PC-9 (cell line): Measurements from ENCODE around the gene CDIP1. TPM values are rescaled to one million over a fixed set of nuclear protein-coding genes. Genes with fewer than 3 reads are reported as not detected.

Source experiments
- BruUV-seq: library from RNA; stranded (reverse); fragments of 400-500 nt; replicated peaks from 2 replicates; lab custom pipeline; 2021; lab: Mats Ljungman, UMichigan
- CTCF ChIA-PET: fragments of 300-600 bp; sonication (Branson Sonifier 250); formaldehyde crosslinking; loops from one replicate; lab custom pipeline; 2022; ENCODE audit warnings: antibody characterized with exemption; lab: Charles Lee
- POLR2A ChIA-PET: fragments of 300-600 bp; sonication (Branson Sonifier 250); formaldehyde crosslinking; loops from one replicate; lab custom pipeline; 2022; ENCODE audit warnings: antibody characterized with exemption; ENCODE audit not compliant: unreplicated experiment; lab: Charles Lee
- DNase-seq, 2 experiments: peaks; one replicate each; pipeline versions ENCODE4 v3.0.0 to v3.0.0-alpha.2; 2015 to 2022; ENCODE audit warnings: mixed read lengths in 1 of 2
- H2AFZ ChIP-seq: fragments of 200-600 bp; sonication (generic); 2 replicates; pipeline ENCODE4 v1.8.1; 2017; ENCODE audit warnings: antibody characterized with exemption
- H3F3A ChIP-seq: fragments of 200-600 bp; sonication (generic); 2 replicates; pipeline ENCODE4 v1.8.1; 2017; ENCODE audit warnings: antibody characterized with exemption, mild to moderate bottlenecking, low read depth; ENCODE audit not compliant: insufficient read depth
- H3K27ac ChIP-seq: fragments of 200-600 bp; sonication (generic); 2 replicates; pipeline ENCODE4 v1.6.1; 2016; ENCODE audit warnings: mixed run types
- H3K27me3 ChIP-seq: fragments of 200-600 bp; sonication (generic); 2 replicates; pipeline ENCODE4 v1.6.1; 2016; ENCODE audit warnings: low read depth, mixed run types; ENCODE audit not compliant: insufficient read depth
- H3K36me3 ChIP-seq: fragments of 200-600 bp; sonication (generic); 2 replicates; pipeline ENCODE4 v1.6.1; 2016; ENCODE audit warnings: low read depth, mixed run types
- H3K4me1 ChIP-seq: fragments of 200-600 bp; sonication (generic); replicated peaks from 2 replicates; pipeline ENCODE4 v1.6.1; 2016; ENCODE audit warnings: mixed run types; ENCODE audit not compliant: insufficient read depth
- H3K4me2 ChIP-seq: fragments of 200-600 bp; sonication (generic); 2 replicates; pipeline ENCODE4 v1.6.1; 2017; ENCODE audit warnings: mixed run types
- H3K4me3 ChIP-seq: fragments of 200-600 bp; sonication (generic); 2 replicates; pipeline ENCODE4 v1.6.1; 2016; ENCODE audit warnings: mixed run types
- H3K79me2 ChIP-seq: fragments of 200-600 bp; sonication (generic); 2 replicates; pipeline ENCODE4 v1.6.1; 2017; ENCODE audit warnings: low read depth, mixed run types
- H3K9me2 ChIP-seq: fragments of 200-600 bp; sonication (generic); 2 replicates; pipeline ENCODE4 v1.8.1; 2017; ENCODE audit warnings: mild to moderate bottlenecking; ENCODE audit not compliant: insufficient read depth
- H3K9me3 ChIP-seq: fragments of 200-600 bp; sonication (generic); 2 replicates; pipeline ENCODE4 v1.8.1; 2016; ENCODE audit warnings: low read depth; ENCODE audit not compliant: insufficient read depth
- H4K20me1 ChIP-seq: fragments of 200-600 bp; sonication (generic); 2 replicates; pipeline ENCODE4 v1.8.1; 2017; ENCODE audit not compliant: insufficient read depth
- EZH2 ChIP-seq: fragments of 200-600 bp; sonication (generic); IDR thresholded peaks from 2 replicates; pipeline ENCODE4 v1.8.0; 2017; ENCODE audit warnings: antibody characterized with exemption, low read depth
- intact Hi-C: fragments of 100-400 bp; cut with micrococcal nuclease; formaldehyde crosslinking; loops from one replicate; pipeline ENCODE4 v1.10.0; 2022; ENCODE audit not compliant: unreplicated experiment
- total RNA-seq: library from RNA; stranded (reverse); gene quantifications from 2 replicates; pipeline ENCODE4 v1.2.3, GENCODE V29; 2021
- TF ChIP-seq, protein P1 (sequence below): fragments of 200-600 bp; sonication (generic); conservative IDR thresholded peaks from 2 replicates; pipeline ENCODE4 v1.6.1; 2017; ENCODE audit warnings: mixed run types, antibody characterized with exemption, mild to moderate bottlenecking, moderate library complexity

The CDIP1 gene
- total RNA-seq, 1 experiment from 2014 or later, result 10.7 TPM

GRCh38 chr16:4498546-4499195 is 39.9 kb downstream of the CDIP1 start:
- ChIA-PET POLR2A (interaction anchor here (0.7 to 0.9 kb wide), 2 partner anchors 22 to 95 kb away, joined by 3 to 9 read pairs; partner anchors contain the start of gene HMOX2), CTCF (interaction anchor here (0.5 to 0.9 kb wide), 3 partner anchors 20 to 599 kb away, joined by 3 to 13 read pairs (median 6); no protein-coding TSS in a partner anchor)
- Histone ChIP-seq H3K36me3 (no peaks in the 10 kb centered on the region), H2AFZ (no peak overlapping the region), H3F3A (peaks cover 52% of the 10 kb centered on the region), H3K79me2 (peaks cover 35% of the 10 kb centered on the region), H3K4me2 (peak overlapping the region; percentile 41), H4K20me1 (peaks cover 10% of the 10 kb centered on the region; the same call in 1 of the 2 replicates), H3K4me1 (peaks cover 69% of the 10 kb centered on the region), H3K27ac (peak overlapping the region; percentile 64), H3K4me3 (no peak overlapping the region), H3K9me2 (no peaks in the 10 kb centered on the region), H3K9me3 (no peaks in the 10 kb centered on the region), H3K27me3 (no peaks in the 10 kb centered on the region)
- intact Hi-C loops, result no loop called here
- peak; percentile 59 to 82 for DNase-seq
- no peak for TF ChIP-seq EZH2
- TF ChIP-seq, protein P1, sequence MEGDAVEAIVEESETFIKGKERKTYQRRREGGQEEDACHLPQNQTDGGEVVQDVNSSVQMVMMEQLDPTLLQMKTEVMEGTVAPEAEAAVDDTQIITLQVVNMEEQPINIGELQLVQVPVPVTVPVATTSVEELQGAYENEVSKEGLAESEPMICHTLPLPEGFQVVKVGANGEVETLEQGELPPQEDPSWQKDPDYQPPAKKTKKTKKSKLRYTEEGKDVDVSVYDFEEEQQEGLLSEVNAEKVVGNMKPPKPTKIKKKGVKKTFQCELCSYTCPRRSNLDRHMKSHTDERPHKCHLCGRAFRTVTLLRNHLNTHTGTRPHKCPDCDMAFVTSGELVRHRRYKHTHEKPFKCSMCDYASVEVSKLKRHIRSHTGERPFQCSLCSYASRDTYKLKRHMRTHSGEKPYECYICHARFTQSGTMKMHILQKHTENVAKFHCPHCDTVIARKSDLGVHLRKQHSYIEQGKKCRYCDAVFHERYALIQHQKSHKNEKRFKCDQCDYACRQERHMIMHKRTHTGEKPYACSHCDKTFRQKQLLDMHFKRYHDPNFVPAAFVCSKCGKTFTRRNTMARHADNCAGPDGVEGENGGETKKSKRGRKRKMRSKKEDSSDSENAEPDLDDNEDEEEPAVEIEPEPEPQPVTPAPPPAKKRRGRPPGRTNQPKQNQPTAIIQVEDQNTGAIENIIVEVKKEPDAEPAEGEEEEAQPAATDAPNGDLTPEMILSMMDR, result no peak
- BruUV-seq, result no TSS peak

- no peak for TF ChIP-seq EZH2
- TF ChIP-seq, protein P1, result no peak
- Histone ChIP-seq H3K4me2 (peak overlapping the region; percentile 29), H3K36me3 (no peaks in the 10 kb centered on the region), H4K20me1 (peaks cover 10% of the 10 kb centered on the region; the same call in 1 of the 2 replicates), H3K9me2 (no peaks in the 10 kb centered on the region), H3K27ac (peak overlapping the region; percentile 72), H3K9me3 (no peaks in the 10 kb centered on the region), H3F3A (peaks cover 47% of the 10 kb centered on the region), H3K4me1 (peaks cover 66% of the 10 kb centered on the region), H2AFZ (no peak overlapping the region), H3K79me2 (peaks cover 36% of the 10 kb centered on the region), H3K27me3 (no peaks in the 10 kb centered on the region), H3K4me3 (no peak overlapping the region)
- ChIA-PET POLR2A (interaction anchor here (0.5 to 0.7 kb wide), 5 partner anchors 15 to 1468 kb away, joined by 3 to 9 read pairs (median 4); no protein-coding TSS in a partner anchor), CTCF (no interaction called here)
- intact Hi-C loops, result no loop called here
- DNase-seq, result peak; percentile 42 to 91
- BruUV-seq, result no TSS peak
Measured at GRCh38 chr16:4496305-4496704, 42.3 kb downstream of the CDIP1 start.

DNA sequence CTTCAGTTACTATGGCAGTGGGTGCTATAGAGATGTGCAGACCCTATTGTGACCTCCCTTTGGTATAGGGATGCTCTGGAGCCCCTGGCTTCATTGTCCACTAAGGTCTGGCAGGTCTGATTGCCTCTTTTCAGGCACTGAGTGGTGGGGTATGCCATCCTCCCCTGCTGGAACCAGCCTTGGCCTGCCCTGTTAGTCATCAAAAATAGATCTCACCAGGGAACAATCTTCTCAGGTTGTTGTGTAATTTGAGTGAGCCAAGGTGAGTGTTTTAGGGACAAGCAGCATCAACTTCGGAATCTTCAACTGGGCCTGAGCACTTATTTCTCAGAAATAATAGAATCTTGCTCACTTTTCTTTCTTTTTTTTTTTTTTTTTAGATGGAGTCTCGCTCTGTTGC is 42.8 kb downstream of the CDIP1 start:
- no peaks in the 10 kb centered on the region for H3K36me3 ChIP-seq
- H3K4me1 ChIP-seq, result peaks cover 61% of the 10 kb centered on the region
- peak overlapping the region; percentile 29 for H3K4me2 ChIP-seq
- BruUV-seq, result TSS peak; percentile 75
- no peaks in the 10 kb centered on the region for H3K9me2 ChIP-seq
- no peak for TF ChIP-seq EZH2
- TF ChIP-seq, protein P1, result no peak
- peak in 1 of 2 experiments; percentile 50 for DNase-seq
- H3K9me3 ChIP-seq, result no peaks in the 10 kb centered on the region
- H3F3A ChIP-seq, result peaks cover 45% of the 10 kb centered on the region
- CTCF ChIA-PET, result interaction anchor here (0.6 kb wide), 2 partner anchors 17 to 90 kb away, joined by 5 to 6 read pairs; no protein-coding TSS in a partner anchor
- peaks cover 10% of the 10 kb centered on the region; the same call in 1 of the 2 replicates for H4K20me1 ChIP-seq
- H3K79me2 ChIP-seq, result peaks cover 33% of the 10 kb centered on the region
- POLR2A ChIA-PET, result interaction anchor here (0.6 kb wide), 1 partner anchor 15 kb away, joined by 9 read pairs; no protein-coding TSS in a partner anchor
- peak overlapping the region; percentile 72 for H3K27ac ChIP-seq
- H2AFZ ChIP-seq, result no peak overlapping the region
- no peaks in the 10 kb centered on the region for H3K27me3 ChIP-seq
- no peak overlapping the region for H3K4me3 ChIP-seq
- intact Hi-C loops, result no loop called here
